Measurements from ENCODE around the gene ZNF57. TPM values are rescaled to one million over a fixed set of nuclear protein-coding genes. Genes with fewer than 3 reads are reported as not detected.

The ZNF57 gene
- total and polyA plus RNA-seq, 2 experiments from 2014 or later: 6.4 to 10.8 TPM

- ATAC-seq: no peak
- peaks cover 9% of the 10 kb centered on the region; the same call in 2 of the 3 replicates for H3K9me3 Mint-ChIP-seq
- DNase-seq (ENCODE audit: low spot score): no peak
- Histone ChIP-seq H3K27ac (ENCODE audit: low read depth) (no peak overlapping the region), H3K9me2 (ENCODE audit: insufficient read depth) (no peaks in the 10 kb centered on the region), H3F3A (replicated peaks; ENCODE audit: low read depth) (0 out of 2 replicates have a peak, but pooled peaks cover 8% of the 10 kb centered on the region), H3K4me1 (ENCODE audit: insufficient read depth) (peaks cover 3% of the 10 kb centered on the region), H3K27me3 (ENCODE audit: insufficient read depth) (no peaks in the 10 kb centered on the region), H3K4me2 (peak overlapping the region; percentile 94), H2AFZ (peak overlapping the region; percentile 86), H3K79me2 (replicated peaks; ENCODE audit: insufficient read depth) (peaks cover 6% of the 10 kb centered on the region), H4K20me1 (replicated peaks; ENCODE audit: insufficient read depth) (peaks cover 5% of the 10 kb centered on the region; the same call in 1 of the 2 replicates), H3K36me3 (ENCODE audit: insufficient read depth) (no peaks in the 10 kb centered on the region), H3K4me3 (peak overlapping the region; percentile 85)
- H3K27ac Mint-ChIP-seq: no peak overlapping the region
- peaks cover 19% of the 10 kb centered on the region for H3K27me3 Mint-ChIP-seq (ENCODE audit: insufficient read depth, low read depth, poor library complexity)
- peaks cover 12% of the 10 kb centered on the region; the same call in 2 of the 3 replicates for H3K36me3 Mint-ChIP-seq (ENCODE audit: low read depth)
- peak overlapping the region; percentile 82 for H3K4me3 Mint-ChIP-seq
- TF ChIP-seq ZNF331 (CRISPR knock-in tag; IDR thresholded peaks at IDR 0.05; ENCODE audit: low read depth) (no peak), POLR2AphosphoS5 (IDR thresholded peaks at IDR 0.05; ENCODE audit: low read depth) (no peak), EZH2 (IDR thresholded peaks at IDR 0.05; ENCODE audit: low read depth, unreplicated experiment) (no peak), STAT1 (IDR thresholded peaks at IDR 0.05; ENCODE audit: unreplicated experiment) (no peak), JUNB (IDR thresholded peaks at IDR 0.05; ENCODE audit: unreplicated experiment) (no peak)
- peaks cover 2% of the 10 kb centered on the region; the same call in 2 of the 3 replicates for H3K4me1 Mint-ChIP-seq
Observed at GRCh38 chr19:2944403-2944774, 43.7 kb downstream of the ZNF57 start.

DNA sequence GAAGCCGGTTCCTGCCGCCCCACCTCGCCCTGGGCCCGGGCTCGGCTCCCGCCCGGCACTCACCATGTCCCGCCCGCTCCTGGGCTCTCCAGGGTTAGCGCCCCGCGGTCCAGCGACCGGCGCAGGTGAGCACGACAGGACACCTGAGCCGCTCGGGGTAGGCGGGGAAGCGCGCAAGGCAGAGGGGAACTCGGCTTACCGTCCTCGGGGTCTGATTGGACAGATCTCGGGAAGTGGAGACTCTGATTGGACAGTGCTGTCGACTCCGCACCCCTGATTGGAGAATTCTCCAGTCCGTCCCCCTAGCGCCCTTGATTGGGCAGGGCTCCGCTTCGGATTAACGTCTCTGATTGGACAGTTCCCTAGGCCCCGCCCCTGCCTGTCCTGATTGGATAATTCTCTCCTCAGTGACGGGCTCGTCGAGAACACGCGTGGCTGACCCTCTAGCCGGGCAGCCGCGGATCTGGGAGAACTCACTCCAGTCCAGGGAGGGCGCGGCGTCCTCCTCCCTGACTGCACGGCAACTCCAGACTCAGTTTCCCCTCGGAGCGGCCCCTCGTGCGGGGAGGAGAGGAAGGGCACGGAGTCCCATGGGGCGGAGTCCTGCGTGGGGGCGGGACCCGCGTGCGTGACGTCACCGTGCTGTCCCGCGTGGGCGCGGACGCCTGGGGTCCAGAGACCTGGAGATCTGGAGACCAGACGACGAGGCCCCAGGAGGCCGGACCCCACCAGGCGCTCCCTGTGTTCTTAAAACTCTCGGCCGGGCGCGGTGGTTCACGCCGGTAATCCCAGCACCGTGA lies 44.2 kb downstream of the ZNF57 start, which contains the start of gene ZNF77:
Gene ZNF77 (minus strand): TSS at position 197 of the 800 bp plus-strand sequence. CDS start 131 bp downstream, at position 66.
- Mint-ChIP-seq H3K4me1 (peaks cover 6% of the 10 kb centered on the region; the same call in 2 of the 3 replicates), H3K27me3 (ENCODE audit: insufficient read depth, low read depth, poor library complexity) (peaks cover 20% of the 10 kb centered on the region), H3K9me3 (0 out of 3 replicates have a peak, but pooled peaks cover 4% of the 10 kb centered on the region), H3K27ac (no peak within 1 kb of the TSS; the same call in 1 of the 2 replicates), H3K4me3 (peak within 1 kb of the TSS; percentile 82), H3K36me3 (ENCODE audit: low read depth) (peaks cover 8% of the 10 kb centered on the region; the same call in 2 of the 3 replicates)
- 0 out of 2 replicates have a peak, but pooled peaks cover 8% of the 10 kb centered on the region for H3F3A ChIP-seq (replicated peaks; ENCODE audit: low read depth)
- TF ChIP-seq, protein P1, sequence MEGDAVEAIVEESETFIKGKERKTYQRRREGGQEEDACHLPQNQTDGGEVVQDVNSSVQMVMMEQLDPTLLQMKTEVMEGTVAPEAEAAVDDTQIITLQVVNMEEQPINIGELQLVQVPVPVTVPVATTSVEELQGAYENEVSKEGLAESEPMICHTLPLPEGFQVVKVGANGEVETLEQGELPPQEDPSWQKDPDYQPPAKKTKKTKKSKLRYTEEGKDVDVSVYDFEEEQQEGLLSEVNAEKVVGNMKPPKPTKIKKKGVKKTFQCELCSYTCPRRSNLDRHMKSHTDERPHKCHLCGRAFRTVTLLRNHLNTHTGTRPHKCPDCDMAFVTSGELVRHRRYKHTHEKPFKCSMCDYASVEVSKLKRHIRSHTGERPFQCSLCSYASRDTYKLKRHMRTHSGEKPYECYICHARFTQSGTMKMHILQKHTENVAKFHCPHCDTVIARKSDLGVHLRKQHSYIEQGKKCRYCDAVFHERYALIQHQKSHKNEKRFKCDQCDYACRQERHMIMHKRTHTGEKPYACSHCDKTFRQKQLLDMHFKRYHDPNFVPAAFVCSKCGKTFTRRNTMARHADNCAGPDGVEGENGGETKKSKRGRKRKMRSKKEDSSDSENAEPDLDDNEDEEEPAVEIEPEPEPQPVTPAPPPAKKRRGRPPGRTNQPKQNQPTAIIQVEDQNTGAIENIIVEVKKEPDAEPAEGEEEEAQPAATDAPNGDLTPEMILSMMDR (conservative IDR thresholded peaks at IDR 0.05; ENCODE audit: low read depth in 2 of 2): no peak
- TF ChIP-seq CREB1 (CRISPR knock-in tag; IDR thresholded peaks at IDR 0.05; ENCODE audit: low read depth) (peak; percentile 84), POLR2AphosphoS5 (IDR thresholded peaks at IDR 0.05; ENCODE audit: low read depth) (peak; percentile 91)
- ATAC-seq (peak; percentile 98), DNase-seq (ENCODE audit: low spot score) (peak; percentile 100)
- H3K4me3 ChIP-seq: peak within 1 kb of the TSS; percentile 85
- peak within 1 kb of the TSS; percentile 94 for H3K4me2 ChIP-seq
- peaks cover 8% of the 10 kb centered on the region for H3K4me1 ChIP-seq (ENCODE audit: insufficient read depth)
- H3K9me2 ChIP-seq (ENCODE audit: insufficient read depth): no peaks in the 10 kb centered on the region
- no peaks in the 10 kb centered on the region for H3K27me3 ChIP-seq (ENCODE audit: insufficient read depth)
- H3K27ac ChIP-seq (ENCODE audit: low read depth): no peak within 1 kb of the TSS
- H3K36me3 ChIP-seq (ENCODE audit: insufficient read depth): no peaks in the 10 kb centered on the region
- peaks cover 9% of the 10 kb centered on the region; the same call in 1 of the 2 replicates for H4K20me1 ChIP-seq (replicated peaks; ENCODE audit: insufficient read depth)
- peaks cover 12% of the 10 kb centered on the region for H3K79me2 ChIP-seq (replicated peaks; ENCODE audit: insufficient read depth)
- H2AFZ ChIP-seq: peak within 1 kb of the TSS; percentile 86
